ENCODE results near the gene AGPAT2.

AGPAT2 gene

DNA sequence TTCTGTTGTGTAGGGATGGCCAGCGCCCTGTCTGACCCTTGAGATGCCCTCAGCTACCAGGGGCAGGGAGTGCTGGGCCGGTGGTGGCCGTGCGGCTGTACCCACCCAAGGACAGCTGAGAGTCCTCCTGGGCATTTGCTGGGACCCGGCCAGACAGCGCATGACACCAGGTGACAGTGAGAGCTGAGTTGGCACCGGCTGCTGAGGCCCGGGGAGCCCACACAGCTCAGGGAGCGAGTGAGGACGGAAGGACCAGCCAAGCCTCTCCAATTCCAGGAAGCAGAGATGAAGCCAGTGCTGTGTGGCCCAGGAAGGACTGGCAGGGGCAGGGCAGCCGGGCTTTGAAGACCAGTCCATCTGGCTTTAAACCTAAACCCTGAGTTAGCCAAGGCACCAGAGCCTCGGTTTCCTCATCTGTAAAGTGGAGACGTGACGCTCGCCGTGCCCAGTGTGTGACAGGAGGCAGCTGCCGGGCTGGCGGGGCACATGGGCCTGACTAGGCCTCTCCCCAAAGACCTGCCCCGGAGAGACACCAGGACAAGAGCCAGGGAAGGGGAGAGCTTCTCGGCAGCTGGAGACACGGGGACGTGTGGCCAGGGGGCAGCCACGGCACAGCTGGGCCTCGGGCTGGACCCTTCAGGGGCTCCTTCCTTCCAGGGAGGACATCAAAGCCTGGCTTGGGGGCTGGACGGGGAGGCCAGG lies 3.0 kb upstream of the AGPAT2 start:
- in situ Hi-C loops (cut with HindIII; ENCODE audit: low sequenced_read_pairs) = no loop called here

DNA sequence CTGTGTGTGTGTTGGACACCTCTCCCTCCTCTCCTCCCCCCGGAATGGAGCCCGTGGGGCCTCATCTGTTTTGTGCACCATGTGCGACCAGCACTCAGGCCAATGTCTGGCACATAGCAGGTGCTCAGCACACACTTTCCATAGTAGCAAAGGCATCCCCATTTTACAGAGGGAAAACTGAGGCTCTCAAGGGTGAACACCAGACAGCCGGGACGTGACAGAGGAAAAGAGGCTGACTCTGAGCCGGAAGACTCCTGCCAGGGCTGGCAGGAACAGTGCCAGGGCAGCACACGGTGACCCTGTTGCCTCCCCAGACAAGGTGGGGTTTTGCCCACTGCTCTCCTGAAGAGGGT lies 1.8 kb upstream of the AGPAT2 start:
- in situ Hi-C loops (cut with HindIII; ENCODE audit: low sequenced_read_pairs) = no loop called here

DNA sequence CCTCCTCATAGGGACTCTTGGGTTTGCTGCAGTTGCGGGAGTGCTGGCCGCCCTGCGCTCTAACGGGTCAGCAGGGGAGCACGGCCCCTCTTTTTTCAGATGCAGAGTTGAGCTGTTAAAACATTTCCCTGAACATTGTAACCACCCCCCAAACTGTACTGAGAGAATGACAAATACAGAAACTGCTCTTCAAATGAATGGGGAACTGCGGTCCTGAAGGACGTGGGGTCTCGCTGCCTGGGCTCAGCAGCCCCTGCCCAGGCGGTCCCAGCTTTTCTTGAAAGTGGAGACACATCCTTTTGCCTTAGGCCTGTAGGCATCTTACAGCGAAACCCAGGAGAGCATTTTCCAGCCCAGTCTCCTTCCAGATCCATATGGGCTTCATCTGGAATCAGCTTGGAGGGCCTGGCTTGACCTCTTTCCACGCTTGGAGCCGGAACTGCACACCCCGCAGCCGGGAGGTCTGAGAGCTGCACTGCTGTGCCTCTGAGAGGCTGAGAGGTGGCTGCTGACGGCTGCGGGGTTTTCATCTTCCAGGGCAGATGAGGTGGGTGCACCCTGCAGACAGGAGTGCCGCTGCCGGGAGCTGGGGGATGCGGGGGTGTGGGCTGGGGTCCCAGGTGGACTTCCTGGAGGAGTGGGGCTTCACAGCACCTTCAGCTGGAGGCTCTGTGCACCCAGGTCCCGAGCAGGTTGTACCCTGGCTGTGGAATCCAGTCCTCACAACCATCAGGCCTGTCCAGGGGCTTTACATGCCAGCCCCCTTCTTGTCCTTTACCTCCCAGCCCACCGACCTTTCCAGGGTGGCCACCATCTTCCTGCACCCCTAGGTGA lies 1.2 kb upstream of the AGPAT2 start:
- in situ Hi-C loops (cut with HindIII; ENCODE audit: low sequenced_read_pairs) = no loop called here

DNA sequence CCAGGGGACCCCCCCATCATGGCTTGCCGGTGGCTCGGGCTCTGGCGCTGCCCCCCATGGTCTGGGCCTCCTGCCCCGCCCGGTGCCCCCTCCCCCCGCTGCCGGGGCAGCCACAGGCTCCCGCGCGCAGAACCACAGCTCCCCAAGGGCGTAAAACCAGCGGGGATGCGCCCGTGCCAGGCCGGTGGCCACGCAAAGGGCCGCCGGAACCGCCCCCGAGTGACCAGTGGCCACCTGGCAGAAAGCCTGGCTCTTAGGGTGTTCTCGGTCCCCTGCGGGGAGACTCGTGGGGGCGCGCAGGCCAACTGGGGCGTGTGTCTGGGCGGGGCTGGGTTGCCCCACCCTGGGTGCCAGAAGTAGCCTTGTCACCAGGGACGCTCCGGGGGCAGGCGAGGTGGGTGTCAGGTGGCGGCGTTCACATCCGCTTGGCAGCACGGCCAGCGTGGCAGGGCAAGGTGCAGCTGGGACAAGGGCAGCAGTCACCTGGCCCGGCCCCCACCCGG lies 515 bp upstream of the AGPAT2 start:
- in situ Hi-C loops (cut with HindIII; ENCODE audit: low sequenced_read_pairs) = no loop called here

DNA sequence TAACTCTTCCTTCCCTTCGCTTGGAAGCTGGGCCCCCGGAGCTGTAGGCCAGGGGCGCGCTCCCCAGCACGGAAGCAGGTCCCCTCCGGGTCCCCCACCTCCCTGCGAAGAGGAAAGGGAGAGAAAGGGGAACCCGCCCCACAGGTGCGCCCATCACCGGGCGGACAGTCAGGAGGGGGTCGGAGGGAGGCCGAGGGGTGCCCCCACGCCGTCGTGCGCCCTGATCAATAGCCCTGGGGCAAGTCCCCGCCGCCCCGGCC lies 793 bp downstream of the AGPAT2 start:
- in situ Hi-C loops (cut with HindIII; ENCODE audit: low sequenced_read_pairs) = no loop called here

DNA sequence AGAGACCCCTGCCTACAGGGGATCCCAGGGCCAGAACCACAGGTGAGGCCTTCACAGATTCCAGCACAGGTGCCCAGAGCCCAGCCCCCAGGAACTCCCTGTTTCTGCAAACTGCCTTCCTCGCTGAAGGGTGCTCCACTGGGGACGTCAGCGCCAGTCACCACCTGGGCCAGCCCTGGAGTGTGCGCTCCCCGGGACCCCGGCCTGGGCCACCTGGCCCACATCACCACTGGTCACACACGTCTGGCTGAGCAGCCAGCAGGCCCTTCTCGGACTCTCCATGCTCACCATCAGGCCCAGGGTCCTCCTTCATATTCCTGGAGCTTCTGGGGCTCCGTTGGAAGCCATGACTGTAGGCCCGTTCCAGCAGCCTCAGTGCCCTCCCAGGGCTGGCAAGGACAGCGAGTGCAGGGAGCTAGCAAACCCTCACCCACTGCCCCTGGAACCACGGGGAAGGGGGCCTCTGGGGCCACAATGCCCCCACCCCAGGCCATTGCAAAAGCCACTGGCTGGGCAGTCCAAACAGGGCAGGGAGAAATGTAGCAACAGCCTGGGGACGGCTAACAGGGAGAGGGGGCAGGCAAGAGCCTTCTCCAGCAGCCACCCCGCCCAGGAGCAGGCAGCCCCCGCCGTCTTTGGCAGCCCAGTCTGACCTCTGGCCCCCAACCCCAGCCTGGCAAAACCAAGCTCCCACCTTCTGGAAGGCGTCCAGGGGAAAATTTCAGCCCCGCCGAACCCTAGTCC lies 1.3 kb downstream of the AGPAT2 start:
- in situ Hi-C loops (cut with HindIII; ENCODE audit: low sequenced_read_pairs) = no loop called here

DNA sequence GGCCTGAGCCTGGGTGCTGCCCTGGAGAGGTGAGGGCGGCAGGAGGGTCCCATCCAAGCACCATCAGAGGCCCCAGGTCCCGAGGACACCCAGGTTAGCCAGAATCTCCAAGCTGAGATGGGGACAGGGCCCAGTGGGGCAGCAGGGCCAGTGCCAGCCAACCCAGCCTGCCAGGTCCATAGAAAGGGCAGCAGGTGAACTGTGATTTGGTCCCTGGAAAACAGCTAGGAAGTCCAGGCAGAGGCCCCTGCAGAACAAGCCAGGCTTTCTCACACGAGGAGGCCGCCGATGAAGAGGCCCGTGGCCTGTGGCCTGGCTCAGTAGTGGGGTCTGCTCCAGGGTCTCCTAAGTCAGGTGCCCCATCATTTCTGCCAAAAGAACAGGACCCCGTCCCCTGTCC lies 2.0 kb downstream of the AGPAT2 start:
- in situ Hi-C loops (cut with HindIII; ENCODE audit: low sequenced_read_pairs) = no loop called here

DNA sequence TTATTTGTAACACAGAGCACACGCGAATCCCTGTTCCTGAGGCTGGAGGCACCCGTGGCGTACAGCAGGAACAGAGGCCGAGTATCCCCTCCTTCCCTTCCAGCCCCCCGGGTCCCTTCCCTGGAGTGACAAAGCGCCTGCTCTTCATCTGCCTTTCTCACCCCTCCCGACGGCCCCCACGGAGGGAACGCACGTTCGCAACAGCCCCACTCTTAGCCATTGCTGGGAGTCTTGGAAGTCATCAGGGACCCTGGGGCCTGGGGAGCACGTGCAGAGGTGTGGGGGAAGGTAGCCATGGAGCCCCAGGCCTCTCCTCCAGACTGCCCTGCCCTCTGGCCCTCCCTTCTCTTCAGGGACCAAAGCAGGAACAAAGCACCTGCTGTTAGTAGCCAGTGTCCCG lies 2.5 kb downstream of the AGPAT2 start:
- in situ Hi-C loops (cut with HindIII; ENCODE audit: low sequenced_read_pairs) = no loop called here

DNA sequence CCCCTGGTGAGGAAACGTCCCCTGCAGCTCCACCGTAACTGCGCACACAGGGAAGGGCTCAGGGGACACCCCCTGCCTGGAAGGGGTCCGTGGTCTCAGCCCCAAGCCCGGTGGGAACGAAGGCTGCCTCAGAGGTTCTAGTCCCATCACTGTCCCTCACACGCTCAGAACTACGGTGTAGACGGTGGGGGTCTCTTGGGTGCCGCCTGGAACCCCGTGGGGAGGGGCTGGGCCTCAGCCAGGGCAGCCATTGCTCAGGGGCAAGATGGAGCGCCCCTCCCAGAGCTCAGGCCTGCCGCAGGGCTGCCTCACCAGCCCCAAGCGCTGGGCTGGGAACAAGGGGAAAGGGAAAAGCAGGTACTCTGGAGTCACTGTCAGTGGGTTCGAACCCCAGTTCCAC lies 2.9 kb downstream of the AGPAT2 start:
- in situ Hi-C loops (cut with HindIII; ENCODE audit: low sequenced_read_pairs) = no loop called here

DNA sequence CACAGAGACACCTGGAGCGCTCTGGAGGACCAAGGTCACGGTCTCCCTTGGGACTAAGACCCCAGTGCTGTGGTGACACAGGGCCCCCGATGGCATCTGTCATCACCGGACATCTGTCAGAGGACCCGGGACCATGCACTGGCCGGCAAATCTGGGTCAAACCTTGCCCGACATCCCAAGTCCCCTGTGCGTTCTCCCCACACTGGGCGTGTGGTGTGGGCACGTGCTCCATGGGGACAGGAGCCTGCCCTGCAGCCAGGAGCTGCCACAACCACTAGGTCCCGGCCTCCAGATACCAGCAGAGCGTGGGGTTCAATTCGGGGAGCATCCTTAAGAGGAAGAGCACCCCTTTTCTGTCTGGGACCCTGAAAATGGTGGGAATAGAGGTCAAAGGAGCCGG lies 3.5 kb downstream of the AGPAT2 start:
- in situ Hi-C loops (cut with HindIII; ENCODE audit: low sequenced_read_pairs) = no loop called here

DNA sequence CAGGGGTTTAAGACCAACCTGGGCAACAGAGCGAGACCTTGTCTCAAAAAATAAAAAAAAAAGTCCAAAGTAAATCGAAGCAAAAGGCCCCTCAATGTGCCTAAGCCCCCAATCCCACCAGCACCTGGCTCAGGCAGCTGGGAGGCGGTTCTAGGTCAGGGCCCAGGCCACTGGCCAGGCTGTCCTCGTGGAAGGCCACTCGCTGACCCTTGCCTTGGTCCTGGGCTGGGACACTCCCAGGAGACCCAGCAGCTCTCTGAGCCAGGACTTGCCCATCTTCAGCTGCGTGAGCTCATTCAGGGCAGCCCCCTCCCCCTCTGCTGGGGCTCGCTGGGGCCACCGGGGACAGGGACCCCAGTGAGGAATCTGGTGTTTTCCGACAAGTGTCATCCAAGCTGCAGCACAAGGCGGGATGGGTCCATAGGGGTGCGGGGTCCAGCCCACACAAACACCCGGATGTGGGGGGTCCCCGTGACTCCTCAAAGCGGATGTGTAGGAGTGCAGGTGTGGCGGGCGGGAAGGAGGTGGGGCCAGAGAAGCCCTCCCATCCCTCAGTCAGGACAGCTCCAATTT lies 4.0 kb downstream of the AGPAT2 start:
- in situ Hi-C loops (cut with HindIII; ENCODE audit: low sequenced_read_pairs) = no loop called here

DNA sequence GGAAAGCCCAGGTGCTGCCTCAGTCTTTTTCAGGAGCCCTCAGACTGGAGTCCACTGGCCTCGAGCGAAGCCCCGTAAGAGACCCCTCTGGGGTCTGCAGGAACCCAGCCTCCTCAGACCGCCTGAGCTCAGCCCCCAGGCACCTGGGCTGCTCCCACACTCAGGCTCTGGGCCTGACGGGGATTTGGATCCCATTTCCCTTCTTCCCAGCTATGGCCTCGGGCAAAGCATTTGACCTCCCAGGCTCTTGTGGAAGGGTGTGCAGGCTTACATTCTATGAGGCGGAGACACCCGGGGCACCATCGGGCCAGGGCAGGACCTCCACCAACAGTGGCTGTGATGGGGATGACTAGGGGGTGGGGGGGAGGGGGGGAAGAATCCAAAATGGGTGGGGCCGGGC lies 4.5 kb downstream of the AGPAT2 start:
- in situ Hi-C loops (cut with HindIII; ENCODE audit: low sequenced_read_pairs) = no loop called here

DNA sequence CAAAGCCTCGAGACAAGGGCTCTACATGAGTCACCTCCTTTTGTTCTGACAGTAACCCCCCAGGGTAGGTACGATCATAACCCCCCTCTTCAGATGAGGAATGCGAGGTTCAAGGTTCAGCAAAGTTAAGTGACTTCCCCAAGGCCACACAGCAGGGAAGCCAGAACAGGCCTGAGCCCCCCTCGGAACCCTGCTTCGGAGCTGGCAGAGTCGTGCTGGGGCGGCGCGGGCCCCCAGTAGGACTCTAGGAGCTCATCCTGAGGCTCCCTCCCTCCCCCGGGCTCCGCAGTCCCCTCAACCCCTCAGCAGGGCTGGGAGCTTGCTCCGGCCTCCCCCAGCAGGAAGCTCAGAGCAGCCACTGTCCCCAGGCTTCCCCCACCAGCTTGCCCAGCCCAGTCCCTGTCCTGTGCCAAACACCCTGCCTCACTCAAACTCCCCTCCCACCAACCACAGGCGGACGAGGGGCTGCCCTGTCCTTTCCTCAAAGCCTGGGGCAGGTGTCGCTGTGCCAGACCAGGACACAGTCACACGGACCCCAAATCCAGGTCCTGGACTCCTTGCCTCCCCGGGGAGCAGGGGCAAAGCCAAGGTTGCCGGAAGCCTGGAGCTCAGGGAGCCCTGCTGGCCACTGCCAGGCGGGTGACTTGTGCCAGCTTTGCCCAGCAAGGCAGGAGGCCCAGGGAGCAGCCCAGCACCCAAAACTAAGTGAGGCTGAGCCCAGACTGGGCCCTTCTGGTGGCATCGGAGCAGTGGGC lies 5.1 kb downstream of the AGPAT2 start:
- in situ Hi-C loops (cut with HindIII; ENCODE audit: low sequenced_read_pairs) = no loop called here

DNA sequence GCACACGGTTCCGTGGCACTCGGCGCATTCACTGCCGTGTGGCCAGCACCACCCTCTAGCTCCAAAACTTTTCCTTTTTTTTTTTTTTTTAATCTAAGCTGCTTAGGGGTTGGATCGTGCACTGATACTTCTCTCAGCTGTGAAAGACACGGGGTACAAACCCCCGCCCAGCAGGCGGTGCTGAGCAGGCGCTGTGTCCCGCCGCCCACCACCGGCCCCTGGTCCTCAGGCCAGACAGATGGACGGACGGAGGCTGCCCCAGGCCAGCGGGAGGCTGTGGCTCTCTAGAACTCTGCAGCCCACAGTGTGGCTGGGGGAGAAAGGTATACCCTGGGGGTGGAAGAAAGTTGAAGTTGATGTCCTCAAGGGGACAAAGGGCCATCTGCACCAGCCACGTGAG lies 6.2 kb downstream of the AGPAT2 start:
- in situ Hi-C loops (cut with HindIII; ENCODE audit: low sequenced_read_pairs) = no loop called here

DNA sequence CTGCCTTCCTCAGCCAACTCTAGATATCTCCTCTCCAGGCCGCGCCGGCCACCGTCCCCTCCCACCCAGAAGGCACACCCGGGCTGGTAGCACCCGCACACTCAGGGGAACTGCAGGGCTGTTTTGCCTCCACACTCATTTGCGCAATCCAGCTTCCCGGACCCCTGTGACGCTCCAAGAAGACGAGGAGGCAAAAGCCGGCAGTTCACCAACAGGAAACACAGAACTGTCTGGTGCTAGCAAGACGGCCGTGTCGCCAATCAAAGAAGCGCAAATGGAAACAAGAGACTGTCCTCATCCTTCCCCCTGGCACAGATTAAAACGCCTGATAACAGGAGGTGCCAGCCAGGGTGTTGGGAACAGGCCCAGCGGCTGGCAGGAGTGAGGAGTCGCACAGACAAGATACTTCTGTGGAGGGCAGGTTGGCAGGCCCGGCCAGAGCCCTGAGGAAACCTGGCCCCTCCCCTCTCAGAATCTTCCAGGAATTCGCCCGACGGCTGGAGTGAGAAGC lies 7.8 kb downstream of the AGPAT2 start:
- in situ Hi-C loops (cut with HindIII; ENCODE audit: low sequenced_read_pairs) = no loop called here

DNA sequence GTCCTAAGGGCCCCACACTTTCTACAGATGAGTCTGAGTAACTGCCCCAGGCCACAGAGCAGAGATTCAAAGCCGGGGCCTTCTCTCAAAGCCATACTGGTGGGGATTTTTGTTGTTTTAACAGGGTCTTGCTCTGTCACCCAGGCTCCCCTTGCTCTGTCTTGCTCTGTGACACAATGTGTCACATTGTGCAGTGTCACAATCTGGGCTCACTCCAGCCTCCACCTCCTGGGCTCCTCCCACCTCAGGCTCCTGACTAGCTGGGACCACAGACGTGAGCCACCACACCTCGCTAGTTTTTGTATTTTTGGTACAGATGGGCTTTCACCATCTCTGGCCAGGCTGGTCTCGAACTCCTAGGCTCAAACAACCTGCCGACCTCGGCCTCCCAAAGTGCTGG lies 8.6 kb downstream of the AGPAT2 start:
- in situ Hi-C loops (cut with HindIII; ENCODE audit: low sequenced_read_pairs) = no loop called here

DNA sequence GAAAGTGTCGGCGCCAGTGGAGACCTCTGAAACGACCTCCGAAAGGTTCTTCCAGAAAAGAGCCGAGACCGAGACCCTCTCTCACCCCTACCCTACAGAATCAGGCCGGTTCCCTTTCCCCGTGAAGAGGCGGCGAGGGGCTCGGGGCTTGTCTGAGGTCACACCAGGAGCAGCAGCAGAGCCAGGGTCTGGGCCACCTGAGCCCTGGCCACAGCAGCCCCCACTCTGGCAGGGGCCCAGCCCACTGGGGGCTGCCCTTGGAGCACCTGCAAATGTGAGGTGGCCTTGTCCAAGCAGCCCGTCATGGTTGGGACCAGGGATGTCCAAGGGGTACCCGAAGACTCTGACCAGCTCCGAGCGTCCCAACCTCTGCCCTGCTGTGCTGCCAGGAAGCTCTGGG lies 9.2 kb downstream of the AGPAT2 start:
- in situ Hi-C loops (cut with HindIII; ENCODE audit: low sequenced_read_pairs) = no loop called here

DNA sequence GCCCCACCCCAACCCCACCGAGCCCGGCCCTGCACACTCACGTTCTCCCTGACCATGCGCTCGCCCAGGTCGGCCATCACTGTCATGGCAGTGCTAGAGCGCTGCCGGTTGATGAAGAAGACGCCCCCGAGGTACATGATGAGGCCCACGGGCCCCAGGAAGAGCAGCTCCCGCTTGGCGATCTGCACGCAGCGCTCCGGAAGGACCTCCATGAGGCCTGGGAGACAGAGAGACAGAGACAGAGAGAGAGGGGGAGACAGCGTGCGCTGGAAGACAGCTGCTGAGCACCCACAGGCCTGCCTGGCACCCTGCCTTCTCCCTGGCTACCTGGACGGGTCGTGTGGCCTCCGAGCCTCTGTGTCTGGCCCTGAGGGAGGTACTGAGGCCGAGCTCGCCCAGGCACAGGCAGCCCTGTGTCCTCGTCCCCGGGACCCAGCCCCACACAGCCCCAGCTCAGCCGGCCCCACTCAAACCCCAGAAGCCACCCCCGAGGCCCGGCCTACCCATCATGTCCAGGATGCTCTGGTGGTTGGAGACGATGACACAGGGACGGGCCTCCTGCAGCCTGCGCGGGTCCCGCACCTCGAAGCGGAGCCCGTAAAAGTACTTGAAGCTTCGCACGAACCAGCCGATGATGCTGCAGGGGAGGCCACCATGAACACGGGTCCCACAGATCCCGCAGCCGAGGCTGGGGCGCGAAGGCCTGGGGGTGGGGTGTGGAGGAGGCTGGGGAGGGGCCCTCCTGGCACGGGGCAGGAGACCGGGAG lies 10.2 kb downstream of the AGPAT2 start:
- in situ Hi-C loops (cut with HindIII; ENCODE audit: low sequenced_read_pairs) = no loop called here

DNA sequence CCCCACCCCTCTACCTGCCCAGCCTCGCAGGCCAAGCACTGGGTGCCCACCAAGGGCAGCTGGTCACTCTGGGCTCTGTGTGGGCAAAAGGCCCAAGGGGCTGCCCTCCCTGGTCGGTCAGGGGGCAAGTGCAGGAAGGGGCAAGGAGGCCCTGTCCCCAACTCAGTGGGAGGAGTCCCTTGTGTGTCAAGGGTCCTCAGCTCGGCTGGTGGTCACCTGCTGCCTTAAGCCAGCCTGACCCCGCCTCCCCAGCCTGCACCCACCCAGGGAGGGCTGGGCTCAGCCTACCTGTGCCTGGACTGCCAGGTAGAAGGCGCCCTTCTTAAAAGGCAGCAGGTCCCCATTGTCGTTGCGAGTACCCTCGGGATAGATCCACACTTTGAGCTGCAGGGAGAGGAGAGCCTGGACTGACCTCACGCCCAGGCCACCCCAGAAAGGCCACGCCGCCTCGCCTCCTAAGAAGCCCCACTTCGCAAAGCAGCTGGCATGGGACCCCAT lies 10.9 kb downstream of the AGPAT2 start:
- in situ Hi-C loops (cut with HindIII; ENCODE audit: low sequenced_read_pairs) = no loop called here
